HepG2 (cell line): ENCODE data around the gene SOX12. TPM values are rescaled to one million over a fixed set of nuclear protein-coding genes. Genes with fewer than 3 reads are reported as not detected.
A peak's percentile ranks its signal among the peaks of the same experiment; 100 is the strongest.

Experiments
- CCAR2 ChIP-seq: fragments of 200-400 bp; formaldehyde crosslinking; optimal IDR thresholded peaks from 2 replicates; pipeline ENCODE3; 2018; ENCODE audit warnings: low read depth, mild to moderate bottlenecking, low read length, moderate library complexity
- CHD2 ChIP-seq: IDR thresholded peaks from 2 replicates; pipeline ENCODE4 v1.6.1; 2011; ENCODE audit warnings: low read depth, low read length, improper control_type of control experiment
- GATAD2A ChIP-seq: IDR thresholded peaks from 2 replicates; pipeline ENCODE4 v1.6.1; 2016
- IKZF5 ChIP-seq: IDR thresholded peaks from 2 replicates; pipeline ENCODE4 v1.6.1; 2018; ENCODE audit warnings: missing genetic modification reagents, mild to moderate bottlenecking, missing compliant biosample characterization
- MED1 ChIP-seq: sonication (generic); formaldehyde crosslinking; IDR thresholded peaks from 2 replicates; pipeline ENCODE4 v1.4.0; 2020; ENCODE audit warnings: missing genetic modification reagents
- MED8 ChIP-seq: sonication (generic); formaldehyde crosslinking; IDR thresholded peaks from 2 replicates; pipeline ENCODE4 v1.8.1; 2023; ENCODE audit warnings: mild to moderate bottlenecking, missing genetic modification reagents; ENCODE audit not compliant: insufficient replicate concordance
- REST ChIP-seq, 2 experiments: IDR thresholded peaks; 2 replicates each; pipeline ENCODE4 v1.6.1; 2011 to 2012; ENCODE audit warnings: low read length in 2 of 2, borderline replicate concordance in 1 of 2, low read depth in 1 of 2, mild to moderate bottlenecking in 1 of 2, moderate library complexity in 1 of 2
- SMARCE1 ChIP-seq: fragments of 450-650 bp; IDR thresholded peaks from 2 replicates; pipeline ENCODE4 v1.6.1; 2017; ENCODE audit warnings: borderline replicate concordance
- TBP ChIP-seq: sonication (generic); formaldehyde crosslinking; IDR thresholded peaks from 2 replicates; pipeline ENCODE4 v1.5.0; 2020; ENCODE audit warnings: missing genetic modification reagents
- XBP1 ChIP-seq: sonication (generic); formaldehyde crosslinking; IDR thresholded peaks from 2 replicates; pipeline ENCODE4 v1.5.0; 2020; ENCODE audit warnings: missing genetic modification reagents
- ZBTB43 ChIP-seq: sonication (generic); formaldehyde crosslinking; conservative IDR thresholded peaks from 2 replicates; pipeline ENCODE4 v1.4.0; 2020; ENCODE audit warnings: missing genetic modification reagents
- ZFP90 ChIP-seq: sonication (generic); formaldehyde crosslinking; IDR thresholded peaks from 2 replicates; pipeline ENCODE4 v1.8.0; 2022; ENCODE audit warnings: missing genetic modification reagents, mild to moderate bottlenecking, inconsistent platforms, borderline replicate concordance
- ZMAT5 ChIP-seq: sonication (generic); formaldehyde crosslinking; IDR thresholded peaks from 2 replicates; pipeline ENCODE4 v1.5.0; 2020; ENCODE audit warnings: mild to moderate bottlenecking, low read depth, missing genetic modification reagents, borderline replicate concordance
- ZNF276 ChIP-seq: sonication (generic); formaldehyde crosslinking; IDR thresholded peaks from 2 replicates; pipeline ENCODE4 v1.4.0; 2020; ENCODE audit warnings: mild to moderate bottlenecking, low read depth, missing genetic modification reagents
- ZNF513 ChIP-seq: sonication (generic); formaldehyde crosslinking; conservative IDR thresholded peaks from 2 replicates; pipeline ENCODE4 v1.5.0; 2020; ENCODE audit warnings: missing genetic modification reagents
- polyA plus RNA-seq, 8 experiments: library from polyadenylated mRNA; depleted of rRNA in 3 of 8; stranded (reverse) in 7 of 8; unstranded in 1 of 8; fragments of >200 nt; fragmentation: Illumina TruSeq in 4 of 8; extraction: Trizol in 4 of 8; gene quantifications; 2 replicates each; pipeline versions ENCODE4 v1.2.1 to v1.2.3, GENCODE V29; 2011 to 2016; ENCODE audit warnings: low read depth in 4 of 8, missing spikeins in 1 of 8, mixed read lengths in 1 of 8; ENCODE audit not compliant: insufficient read depth in 1 of 8
- total RNA-seq, 5 experiments: library from RNA; depleted of rRNA; stranded (reverse); fragments of >200 nt; fragmentation: Illumina TruSeq; extraction: Trizol; gene quantifications; 2 replicates each; pipeline ENCODE4 v1.2.3, GENCODE V29; 2016; ENCODE audit warnings: low read depth in 1 of 5

The SOX12 gene
- total and polyA plus RNA-seq, 2 of the 13 experiments (the other 11 are each of a cell fraction or from before 2014, with no cell fraction given) = 10.0 to 18.7 TPM

- TF ChIP-seq ZNF513 = 0 out of 2 replicates have a peak, but pooled peaks have one; percentile 88
- 0 out of 2 replicates have a peak, but pooled peaks have one; percentile 37 for TF ChIP-seq ZBTB43 (CRISPR knock-in tag)
- TF ChIP-seq XBP1 (CRISPR knock-in tag) = peak; percentile 56; the same call in 1 of the 2 replicates
- TF ChIP-seq IKZF5 = peak; percentile 67
- peak; percentile 42 for TF ChIP-seq MED8
- peak; percentile 19; the same call in 1 of the 2 replicates for TF ChIP-seq ZFP90 (CRISPR knock-in tag)
- TF ChIP-seq SMARCE1 = no peak
- no peak for TF ChIP-seq ZNF276 (CRISPR knock-in tag)
- TF ChIP-seq CCAR2 = peak; percentile 99
- peak; percentile 56 for TF ChIP-seq GATAD2A (CRISPR knock-in tag)
- TF ChIP-seq CHD2 = peak; percentile 67; the same call in 1 of the 2 replicates
- TF ChIP-seq MED1 = peak; percentile 55; the same call in 1 of the 2 replicates
- peak in 1 of 2 experiments; percentile 34; a peak in 1 of 4 replicates for TF ChIP-seq REST (IDR thresholded peaks at IDR 0.05; ENCODE audit: borderline replicate concordance in 1 of 2, low read depth in 1 of 2, low read length in 2 of 2)
- no peak for TF ChIP-seq ZMAT5 (CRISPR knock-in tag)
- 0 out of 2 replicates have a peak, but pooled peaks have one; percentile 27 for TF ChIP-seq TBP
Observed at GRCh38 chr20:327186-328026, 2.1 kb downstream of the SOX12 start (continued).
